ENCODE data around the gene IDNK.
A peak's percentile ranks its signal among the peaks of the same experiment; 100 is the strongest.

IDNK gene

GRCh38 chr9:83630938-83631457 is 8.1 kb downstream of the IDNK start:
- in situ Hi-C loops (cut with MboI; ENCODE audit: low pct_unique_long_range_greater_than_20kb, low sequenced_read_pairs), result no loop called here
- DNase-seq, result no peak

- DNase-seq, result no peak
- in situ Hi-C loops (cut with MboI; ENCODE audit: low pct_unique_long_range_greater_than_20kb, low sequenced_read_pairs), result no loop called here
Observed at GRCh38 chr9:83633255-83633654, 10.3 kb downstream of the IDNK start.

GRCh38 chr9:83633676-83634075 is 10.7 kb downstream of the IDNK start:
- no peak for DNase-seq

GRCh38 chr9:83636813-83637212 is 13.9 kb downstream of the IDNK start:
- in situ Hi-C loops (cut with MboI; ENCODE audit: low pct_unique_long_range_greater_than_20kb, low sequenced_read_pairs), result no loop called here
- DNase-seq, result no peak

More at GRCh38 chr9:83633676-83634075, 10.7 kb downstream of the IDNK start:
- in situ Hi-C loops (cut with MboI; ENCODE audit: low pct_unique_long_range_greater_than_20kb, low sequenced_read_pairs), result no loop called here

GRCh38 chr9:83637389-83637788 is 14.4 kb downstream of the IDNK start:
- in situ Hi-C loops (cut with MboI; ENCODE audit: low pct_unique_long_range_greater_than_20kb, low sequenced_read_pairs), result no loop called here

GRCh38 chr9:83639266-83639665 is 16.3 kb downstream of the IDNK start:
- in situ Hi-C loops (cut with MboI; ENCODE audit: low pct_unique_long_range_greater_than_20kb, low sequenced_read_pairs), result no loop called here
- no peak for DNase-seq

More at GRCh38 chr9:83637389-83637788, 14.4 kb downstream of the IDNK start:
- no peak for DNase-seq

GRCh38 chr9:83642793-83643192 is 19.9 kb downstream of the IDNK start:
- in situ Hi-C loops (cut with MboI; ENCODE audit: low pct_unique_long_range_greater_than_20kb, low sequenced_read_pairs), result no loop called here
- DNase-seq, result no peak

- in situ Hi-C loops (cut with MboI; ENCODE audit: low pct_unique_long_range_greater_than_20kb, low sequenced_read_pairs), result no loop called here
- no peak for DNase-seq
Observed at GRCh38 chr9:83646500-83647239, 23.7 kb downstream of the IDNK start.

GRCh38 chr9:83649080-83649479 is 26.1 kb downstream of the IDNK start:
- DNase-seq, result peak; percentile 72
- in situ Hi-C loops (cut with MboI; ENCODE audit: low pct_unique_long_range_greater_than_20kb, low sequenced_read_pairs), result no loop called here

GRCh38 chr9:83649515-83649914 is 26.6 kb downstream of the IDNK start:
- DNase-seq, result no peak
- in situ Hi-C loops (cut with MboI; ENCODE audit: low pct_unique_long_range_greater_than_20kb, low sequenced_read_pairs), result no loop called here

- in situ Hi-C loops (cut with MboI; ENCODE audit: low pct_unique_long_range_greater_than_20kb, low sequenced_read_pairs), result no loop called here
Observed at GRCh38 chr9:83651558-83651957, 28.6 kb downstream of the IDNK start.

GRCh38 chr9:83652433-83652832 is 29.5 kb downstream of the IDNK start:
- in situ Hi-C loops (cut with MboI; ENCODE audit: low pct_unique_long_range_greater_than_20kb, low sequenced_read_pairs), result no loop called here
- no peak for DNase-seq

More at GRCh38 chr9:83651558-83651957, 28.6 kb downstream of the IDNK start:
- DNase-seq, result no peak

- in situ Hi-C loops (cut with MboI; ENCODE audit: low pct_unique_long_range_greater_than_20kb, low sequenced_read_pairs), result no loop called here
- DNase-seq, result no peak
Observed at GRCh38 chr9:83655433-83655832, 32.5 kb downstream of the IDNK start.

- in situ Hi-C loops (cut with MboI; ENCODE audit: low pct_unique_long_range_greater_than_20kb, low sequenced_read_pairs), result no loop called here
Observed at GRCh38 chr9:83656032-83656680, 33.2 kb downstream of the IDNK start.

GRCh38 chr9:83656952-83657351 is 34.0 kb downstream of the IDNK start:
- in situ Hi-C loops (cut with MboI; ENCODE audit: low pct_unique_long_range_greater_than_20kb, low sequenced_read_pairs), result no loop called here
- DNase-seq, result no peak

More at GRCh38 chr9:83656032-83656680, 33.2 kb downstream of the IDNK start:
- DNase-seq, result no peak

- in situ Hi-C loops (cut with MboI; ENCODE audit: low pct_unique_long_range_greater_than_20kb, low sequenced_read_pairs), result no loop called here
- DNase-seq, result no peak
Observed at GRCh38 chr9:83662933-83663332, 40.0 kb downstream of the IDNK start.

GRCh38 chr9:83665580-83666200 is 42.7 kb downstream of the IDNK start:
- in situ Hi-C loops (cut with MboI; ENCODE audit: low pct_unique_long_range_greater_than_20kb, low sequenced_read_pairs), result no loop called here

GRCh38 chr9:83669067-83669466 is 46.1 kb downstream of the IDNK start:
- in situ Hi-C loops (cut with MboI; ENCODE audit: low pct_unique_long_range_greater_than_20kb, low sequenced_read_pairs), result no loop called here
- no peak for DNase-seq

More at GRCh38 chr9:83665580-83666200, 42.7 kb downstream of the IDNK start:
- DNase-seq, result peak; percentile 21

GRCh38 chr9:83670381-83670780 is 47.4 kb downstream of the IDNK start:
- in situ Hi-C loops (cut with MboI; ENCODE audit: low pct_unique_long_range_greater_than_20kb, low sequenced_read_pairs), result no loop called here
- no peak for DNase-seq

- in situ Hi-C loops (cut with MboI; ENCODE audit: low pct_unique_long_range_greater_than_20kb, low sequenced_read_pairs), result no loop called here
- no peak for DNase-seq
Observed at GRCh38 chr9:83671451-83671850, 48.5 kb downstream of the IDNK start.
